Trophoblast cell (in vitro differentiated cells and primary cell): ENCODE measurements around the gene MTUS2.

Source experiments
- DNase-seq, 2 donors: peaks; one replicate each; pipeline ENCODE4 v3.0.0-alpha.2; 2016
- H2AFZ ChIP-seq: 2 replicates; pipeline ENCODE4 v1.6.1; 2013; ENCODE audit warnings: low read length, moderate library complexity, mild to moderate bottlenecking; ENCODE audit not compliant: insufficient read depth, poor library complexity
- H2AK5ac ChIP-seq: 2 replicates; pipeline ENCODE4 v1.6.1; 2013; ENCODE audit warnings: mild to moderate bottlenecking, low read length
- H2BK120ac ChIP-seq: 2 replicates; pipeline ENCODE4 v1.6.1; 2013; ENCODE audit warnings: low read length, mild to moderate bottlenecking, moderate library complexity; ENCODE audit not compliant: insufficient read depth, poor library complexity
- H2BK12ac ChIP-seq: 2 replicates; pipeline ENCODE4 v1.6.1; 2013; ENCODE audit warnings: mild to moderate bottlenecking, low read length, moderate library complexity
- H2BK5ac ChIP-seq: 2 replicates; pipeline ENCODE4 v1.6.1; 2013; ENCODE audit warnings: low read length, low read depth, moderate library complexity, mild to moderate bottlenecking; ENCODE audit not compliant: poor library complexity
- H3K14ac ChIP-seq: 2 replicates; pipeline ENCODE4 v1.6.1; 2013; ENCODE audit warnings: mild to moderate bottlenecking, low read length
- H3K18ac ChIP-seq: 2 replicates; pipeline ENCODE4 v1.6.1; 2013; ENCODE audit warnings: mild to moderate bottlenecking, low read length
- H3K23ac ChIP-seq: 2 replicates; pipeline ENCODE4 v1.6.1; 2013; ENCODE audit warnings: low read length
- H3K27ac ChIP-seq: 2 replicates; pipeline ENCODE4 v1.5.1; 2013; ENCODE audit warnings: low read depth, mild to moderate bottlenecking, inconsistent platforms, low read length, moderate library complexity
- H3K27me3 ChIP-seq: 2 replicates; pipeline ENCODE4 v1.6.1; 2013; ENCODE audit warnings: inconsistent platforms, mild to moderate bottlenecking, low read length, moderate library complexity; ENCODE audit not compliant: insufficient read depth
- H3K36me3 ChIP-seq, 2 experiments: 1 replicate in 1 of 2; 2 replicates in 1 of 2; pipeline ENCODE4 v1.6.1; 2013; ENCODE audit warnings: low read length in 2 of 2, mild to moderate bottlenecking in 2 of 2, moderate library complexity in 1 of 2; ENCODE audit not compliant: insufficient read depth in 2 of 2, control insufficient read depth in 1 of 2
- H3K4ac ChIP-seq: 2 replicates; pipeline ENCODE4 v1.6.1; 2013; ENCODE audit warnings: low read depth, mild to moderate bottlenecking, low read length, moderate library complexity
- H3K4me1 ChIP-seq, 2 experiments: 1 replicate in 1 of 2; 2 replicates in 1 of 2; pipeline ENCODE4 v1.6.1; 2013; ENCODE audit warnings: low read length in 2 of 2, mild to moderate bottlenecking in 2 of 2, moderate library complexity in 1 of 2; ENCODE audit not compliant: insufficient read depth in 2 of 2, control insufficient read depth in 1 of 2
- H3K4me2 ChIP-seq: 2 replicates; pipeline ENCODE4 v1.6.1; 2013; ENCODE audit warnings: inconsistent platforms, mild to moderate bottlenecking, low read length, moderate library complexity
- H3K4me3 ChIP-seq: 2 replicates; pipeline ENCODE4 v1.5.1; 2013; ENCODE audit warnings: mild to moderate bottlenecking, low read depth, low read length, inconsistent platforms
- H3K79me1 ChIP-seq: one replicate; pipeline ENCODE4 v1.6.1; 2013; ENCODE audit warnings: low read length
- H3K79me2 ChIP-seq: 2 replicates; pipeline ENCODE4 v1.6.1; 2013; ENCODE audit warnings: low read length, mild to moderate bottlenecking; ENCODE audit not compliant: control insufficient read depth, insufficient read depth, poor library complexity
- H3K9ac ChIP-seq: 2 replicates; pipeline ENCODE4 v1.6.1; 2013; ENCODE audit warnings: mild to moderate bottlenecking, low read length
- H3K9me3 ChIP-seq: 2 replicates; pipeline ENCODE4 v1.6.1; 2013; ENCODE audit warnings: low read depth, mild to moderate bottlenecking, control low read depth, inconsistent platforms, low read length; ENCODE audit not compliant: insufficient read depth
- H4K12ac ChIP-seq: 2 replicates; pipeline ENCODE4 v1.6.1; 2013; ENCODE audit warnings: low read depth, mild to moderate bottlenecking, low read length, moderate library complexity
- H4K8ac ChIP-seq: 2 replicates; pipeline ENCODE4 v1.6.1; 2013; ENCODE audit warnings: low read depth, mild to moderate bottlenecking, low read length, moderate library complexity
- H4K91ac ChIP-seq: one replicate; pipeline ENCODE4 v1.6.1; 2013; ENCODE audit warnings: low read depth, mild to moderate bottlenecking, low read length, moderate library complexity
- WGBS: extraction: QIAGEN DNeasy Blood & Tissue Kit; methylation state at CpG from one replicate; pipeline ENCODE4 v1.1.7; 2013; ENCODE audit warnings: missing lambda C conversion rate; ENCODE audit not compliant: insufficient read length, insufficient coverage; ENCODE audit errors: extremely low coverage; 5-methylcytosine and 5-hydroxymethylcytosine counted together

The MTUS2 gene

DNA sequence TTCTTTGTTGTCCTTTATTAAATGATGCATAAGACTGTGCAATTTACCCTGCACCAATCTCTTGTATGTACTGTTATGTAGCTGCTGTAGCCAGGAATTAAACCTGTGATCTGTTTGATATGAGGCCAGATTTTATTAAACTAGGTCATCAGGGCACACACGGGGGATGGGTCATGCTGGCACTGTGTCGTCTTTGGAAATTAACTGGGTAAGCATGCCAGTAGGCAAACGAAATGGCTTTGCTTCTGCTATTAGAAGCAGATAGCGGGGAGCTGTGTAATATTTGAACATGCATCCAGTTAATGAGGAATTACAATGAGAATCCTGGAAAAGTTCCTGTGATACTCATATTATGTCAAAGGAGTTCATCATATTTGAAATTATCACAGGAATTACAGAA, 23.5 kb downstream of the MTUS2 start:
- H3K4me2 ChIP-seq: no peak overlapping the region
- no peaks in the 10 kb centered on the region for H3K9me3 ChIP-seq
- H3K23ac ChIP-seq: no peak overlapping the region
- no peaks in the 10 kb centered on the region for H3K36me3 ChIP-seq
- H2AFZ ChIP-seq: no peak overlapping the region
- H2BK12ac ChIP-seq: no peak overlapping the region
- H2BK5ac ChIP-seq: no peak overlapping the region
- DNase-seq: no peak
- H3K27ac ChIP-seq: no peak overlapping the region
- H3K9ac ChIP-seq: no peak overlapping the region
- no CpG with 5 or more reads among the region's 4 CpGs for WGBS
- H3K14ac ChIP-seq: no peak overlapping the region
- H3K18ac ChIP-seq: no peak overlapping the region
- no peak overlapping the region for H4K12ac ChIP-seq
- no peak overlapping the region for H2BK120ac ChIP-seq
- no peak overlapping the region for H3K4ac ChIP-seq
- H4K8ac ChIP-seq: no peak overlapping the region
- H3K79me2 ChIP-seq: no peaks in the 10 kb centered on the region
- no peaks in the 10 kb centered on the region for H3K27me3 ChIP-seq
- H4K91ac ChIP-seq: no peak overlapping the region
- no peaks in the 10 kb centered on the region for H3K79me1 ChIP-seq
- H3K4me3 ChIP-seq: no peak overlapping the region
- H3K4me1 ChIP-seq: no peaks in the 10 kb centered on the region
- no peak overlapping the region for H2AK5ac ChIP-seq

DNA sequence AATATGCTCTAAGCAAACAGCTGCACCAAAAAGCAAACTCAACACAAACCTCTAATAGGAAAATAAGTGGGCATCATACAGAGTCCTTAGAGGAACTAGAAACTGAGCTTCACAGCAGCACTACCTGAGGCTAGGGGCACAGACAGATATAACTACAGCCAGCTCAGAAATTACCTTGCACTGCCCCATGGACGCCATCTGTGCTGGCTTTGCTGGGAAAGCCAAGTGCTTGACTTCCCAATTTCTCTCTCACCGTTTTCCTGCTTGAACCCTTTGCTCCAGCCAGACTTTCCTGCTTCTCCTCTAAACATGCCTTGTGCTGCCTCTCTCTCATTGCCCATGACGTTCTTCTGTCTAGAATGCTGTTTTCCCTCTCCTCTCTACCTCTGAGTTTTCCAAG, 29.3 kb downstream of the MTUS2 start:
- H4K8ac ChIP-seq: no peak overlapping the region
- WGBS: no CpG with 5 or more reads among the region's 3 CpGs
- H3K27me3 ChIP-seq: no peaks in the 10 kb centered on the region
- H2BK5ac ChIP-seq: no peak overlapping the region
- H3K4me2 ChIP-seq: no peak overlapping the region
- no peak overlapping the region for H2BK12ac ChIP-seq
- H3K4ac ChIP-seq: no peak overlapping the region
- no peak overlapping the region for H2AFZ ChIP-seq
- no peak overlapping the region for H3K27ac ChIP-seq
- H3K18ac ChIP-seq: no peak overlapping the region
- DNase-seq: no peak
- no peaks in the 10 kb centered on the region for H3K36me3 ChIP-seq
- H3K9ac ChIP-seq: no peak overlapping the region
- no peaks in the 10 kb centered on the region for H3K4me1 ChIP-seq
- H3K14ac ChIP-seq: no peak overlapping the region
- H2BK120ac ChIP-seq: no peak overlapping the region
- H3K9me3 ChIP-seq: no peaks in the 10 kb centered on the region
- H3K79me2 ChIP-seq: no peaks in the 10 kb centered on the region
- H4K91ac ChIP-seq: no peak overlapping the region
- H2AK5ac ChIP-seq: no peak overlapping the region
- H4K12ac ChIP-seq: no peak overlapping the region
- no peak overlapping the region for H3K4me3 ChIP-seq
- no peaks in the 10 kb centered on the region for H3K79me1 ChIP-seq
- no peak overlapping the region for H3K23ac ChIP-seq

DNA sequence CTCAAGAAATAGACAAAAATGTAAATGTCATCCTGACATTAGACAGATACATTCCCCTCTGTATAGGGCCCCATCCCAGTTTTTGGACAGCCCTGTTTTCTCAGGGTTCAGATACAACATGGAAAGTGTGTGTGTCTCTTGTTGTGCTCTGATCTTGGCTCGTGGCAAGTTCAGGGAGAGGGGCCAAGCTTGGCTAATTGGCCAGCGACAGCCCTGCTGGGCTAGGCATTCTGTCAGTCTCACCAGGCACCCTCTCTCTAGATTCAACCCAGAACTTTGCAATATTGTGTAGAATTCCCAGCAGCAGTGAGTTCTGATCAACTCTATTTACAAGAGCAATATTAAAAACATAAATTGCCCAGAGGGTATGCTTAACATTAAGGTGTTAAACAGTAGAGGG, 30.1 kb downstream of the MTUS2 start:
- H2BK120ac ChIP-seq: no peak overlapping the region
- H2BK5ac ChIP-seq: no peak overlapping the region
- H4K91ac ChIP-seq: no peak overlapping the region
- H3K14ac ChIP-seq: no peak overlapping the region
- no CpG with 5 or more reads among the region's 2 CpGs for WGBS
- no peak overlapping the region for H3K4me3 ChIP-seq
- no peak overlapping the region for H3K18ac ChIP-seq
- no peak overlapping the region for H2AK5ac ChIP-seq
- H4K8ac ChIP-seq: no peak overlapping the region
- no peaks in the 10 kb centered on the region for H3K4me1 ChIP-seq
- no peak overlapping the region for H3K27ac ChIP-seq
- H3K23ac ChIP-seq: no peak overlapping the region
- DNase-seq: no peak
- no peak overlapping the region for H3K4ac ChIP-seq
- H3K9me3 ChIP-seq: no peaks in the 10 kb centered on the region
- H2AFZ ChIP-seq: no peak overlapping the region
- no peaks in the 10 kb centered on the region for H3K79me1 ChIP-seq
- no peaks in the 10 kb centered on the region for H3K36me3 ChIP-seq
- no peaks in the 10 kb centered on the region for H3K79me2 ChIP-seq
- H3K27me3 ChIP-seq: no peaks in the 10 kb centered on the region
- H3K4me2 ChIP-seq: no peak overlapping the region
- H4K12ac ChIP-seq: no peak overlapping the region
- no peak overlapping the region for H2BK12ac ChIP-seq
- H3K9ac ChIP-seq: no peak overlapping the region

DNA sequence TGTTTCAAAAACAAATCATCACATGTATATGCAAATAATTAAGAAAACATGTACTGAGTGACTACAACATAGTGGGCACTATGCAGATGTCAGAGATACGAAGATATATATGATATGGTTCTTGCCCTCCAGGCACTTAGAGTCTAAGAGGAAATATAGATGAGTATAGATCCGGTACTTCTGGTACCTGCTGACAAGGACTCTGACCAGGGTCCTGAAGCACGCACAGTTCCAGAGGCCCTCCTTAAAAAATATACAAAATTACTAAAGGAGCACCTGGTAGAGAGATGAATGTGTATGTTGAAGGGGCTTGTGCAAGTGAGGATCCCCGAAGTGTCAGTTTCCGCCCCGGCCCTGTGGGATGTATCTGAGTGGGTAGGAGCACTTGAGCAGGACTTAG, 31.3 kb downstream of the MTUS2 start:
- H3K9me3 ChIP-seq: no peaks in the 10 kb centered on the region
- WGBS: no CpG with 5 or more reads among the region's 6 CpGs
- H3K4me1 ChIP-seq: no peaks in the 10 kb centered on the region
- H3K36me3 ChIP-seq: no peaks in the 10 kb centered on the region
- no peak overlapping the region for H3K18ac ChIP-seq
- H3K9ac ChIP-seq: no peak overlapping the region
- no peak overlapping the region for H4K91ac ChIP-seq
- no peaks in the 10 kb centered on the region for H3K27me3 ChIP-seq
- H2BK5ac ChIP-seq: no peak overlapping the region
- H2BK12ac ChIP-seq: no peak overlapping the region
- H2BK120ac ChIP-seq: no peak overlapping the region
- H2AK5ac ChIP-seq: no peak overlapping the region
- H3K4me2 ChIP-seq: no peak overlapping the region
- H4K12ac ChIP-seq: no peak overlapping the region
- no peaks in the 10 kb centered on the region for H3K79me1 ChIP-seq
- H3K4me3 ChIP-seq: no peak overlapping the region
- no peak overlapping the region for H3K14ac ChIP-seq
- no peak overlapping the region for H2AFZ ChIP-seq
- H3K23ac ChIP-seq: no peak overlapping the region
- DNase-seq: no peak
- H3K4ac ChIP-seq: no peak overlapping the region
- no peak overlapping the region for H3K27ac ChIP-seq
- H4K8ac ChIP-seq: no peak overlapping the region
- no peaks in the 10 kb centered on the region for H3K79me2 ChIP-seq
